Embryonic facial prominence (tissue), 1 donor: ENCODE data around the gene ALCAM.

Source experiments
- DNase-seq: peaks from one replicate; pipeline ENCODE4 v3.0.0-alpha.2; 2016; ENCODE audit errors: extremely low spot score

Gene ALCAM

GRCh38 chr3:105429034-105429762 is 62.5 kb downstream of the ALCAM start:
- DNase-seq: no peak

- DNase-seq: no peak
Observed at GRCh38 chr3:105430455-105430854, 63.7 kb downstream of the ALCAM start.

- DNase-seq: no peak
Observed at GRCh38 chr3:105431200-105431599, 64.5 kb downstream of the ALCAM start.

GRCh38 chr3:105435277-105435676 is 68.6 kb downstream of the ALCAM start:
- no peak for DNase-seq

- no peak for DNase-seq
Observed at GRCh38 chr3:105436687-105437086, 70.0 kb downstream of the ALCAM start.

GRCh38 chr3:105440113-105440512 is 73.4 kb downstream of the ALCAM start:
- no peak for DNase-seq

- no peak for DNase-seq
Observed at GRCh38 chr3:105444725-105445124, 78.0 kb downstream of the ALCAM start.

GRCh38 chr3:105448338-105448982 is 81.8 kb downstream of the ALCAM start:
- no peak for DNase-seq

- no peak for DNase-seq
Observed at GRCh38 chr3:105449414-105449813, 82.7 kb downstream of the ALCAM start.

- DNase-seq: no peak
Observed at GRCh38 chr3:105456017-105456416, 89.3 kb downstream of the ALCAM start.

GRCh38 chr3:105458518-105459215 is 92.0 kb downstream of the ALCAM start:
- no peak for DNase-seq

GRCh38 chr3:105459566-105460290 is 93.0 kb downstream of the ALCAM start:
- DNase-seq: no peak

- DNase-seq: no peak
Observed at GRCh38 chr3:105463620-105464019, 96.9 kb downstream of the ALCAM start.

GRCh38 chr3:105465251-105465853 is 98.6 kb downstream of the ALCAM start:
- no peak for DNase-seq

- DNase-seq: no peak
Observed at GRCh38 chr3:105466072-105466471, 99.4 kb downstream of the ALCAM start.

GRCh38 chr3:105466495-105467404 is 100.0 kb downstream of the ALCAM start:
- no peak for DNase-seq

- no peak for DNase-seq
Observed at GRCh38 chr3:105470851-105471250, 104.1 kb downstream of the ALCAM start.

- DNase-seq: no peak
Observed at GRCh38 chr3:105473521-105474223, 107.0 kb downstream of the ALCAM start.

- DNase-seq: no peak
Observed at GRCh38 chr3:105480768-105481167, 114.1 kb downstream of the ALCAM start.

GRCh38 chr3:105483476-105483875 is 116.8 kb downstream of the ALCAM start:
- no peak for DNase-seq
